Measurements from ENCODE around the gene UNC5C. TPM values are rescaled to one million over a fixed set of nuclear protein-coding genes. Genes with fewer than 3 reads are reported as not detected.

Gene UNC5C
- total RNA-seq, 1 experiment from 2014 or later: not detected

DNA sequence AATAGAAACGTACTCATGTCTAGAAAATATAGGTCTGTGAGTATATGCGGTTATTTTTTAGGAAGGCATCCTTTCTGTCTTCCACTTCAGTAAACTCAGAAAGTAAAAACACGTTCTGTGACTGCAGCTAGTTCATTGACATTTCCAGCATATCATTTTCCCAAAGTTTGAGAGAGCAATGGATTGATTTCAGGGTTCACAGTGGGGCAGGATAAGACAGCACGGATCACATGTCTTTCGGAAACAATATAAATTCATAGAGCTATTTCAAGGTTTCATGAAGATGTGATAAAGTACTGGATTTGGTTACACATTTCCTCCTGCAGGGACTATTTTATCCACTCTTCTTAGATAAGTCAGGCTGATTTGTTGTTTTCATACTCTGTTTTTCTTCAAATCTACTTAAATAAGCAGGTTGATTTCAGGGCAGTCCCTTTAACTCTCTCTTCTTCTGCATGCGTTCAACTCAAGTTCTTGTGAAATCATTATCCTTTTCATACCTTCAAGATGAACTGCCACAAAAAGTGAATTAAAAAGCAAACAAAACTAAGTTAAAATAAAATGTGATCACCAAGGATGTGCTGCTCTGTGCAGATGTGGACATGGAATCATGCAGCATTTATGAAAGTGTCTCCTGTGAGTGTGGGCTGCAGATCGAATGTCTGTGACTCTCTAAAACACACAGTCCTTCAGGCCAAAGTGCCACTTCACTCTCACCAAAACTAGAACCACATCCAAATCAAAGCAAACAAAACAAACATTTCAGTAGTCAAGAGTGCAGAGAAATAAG is 187.7 kb downstream of the UNC5C start:
- peaks cover 6% of the 10 kb centered on the region for H3K36me3 Mint-ChIP-seq (ENCODE audit: insufficient read depth, unreplicated experiment)
- Histone ChIP-seq H3K9me3 (no peaks in the 10 kb centered on the region), H3K4me3 (ENCODE audit: low read depth, low read length) (no peak overlapping the region), H3K36me3 (ENCODE audit: control insufficient read depth, insufficient read depth, low read length) (no peaks in the 10 kb centered on the region), H3K27me3 (replicated peaks; ENCODE audit: control insufficient read depth, insufficient read depth, low read length) (no peaks in the 10 kb centered on the region), H3K4me1 (peaks cover 41% of the 10 kb centered on the region)
- H3K4me3 Mint-ChIP-seq (ENCODE audit: unreplicated experiment): no peak overlapping the region
- H3K4me1 Mint-ChIP-seq (ENCODE audit: low read depth, unreplicated experiment): peaks cover 9% of the 10 kb centered on the region
- H3K27ac Mint-ChIP-seq (ENCODE audit: unreplicated experiment): no peak overlapping the region
- no peak for DNase-seq
- CTCF ChIA-PET: no interaction called here
- POLR2A ChIA-PET: no interaction called here
- TF ChIP-seq, protein P1, sequence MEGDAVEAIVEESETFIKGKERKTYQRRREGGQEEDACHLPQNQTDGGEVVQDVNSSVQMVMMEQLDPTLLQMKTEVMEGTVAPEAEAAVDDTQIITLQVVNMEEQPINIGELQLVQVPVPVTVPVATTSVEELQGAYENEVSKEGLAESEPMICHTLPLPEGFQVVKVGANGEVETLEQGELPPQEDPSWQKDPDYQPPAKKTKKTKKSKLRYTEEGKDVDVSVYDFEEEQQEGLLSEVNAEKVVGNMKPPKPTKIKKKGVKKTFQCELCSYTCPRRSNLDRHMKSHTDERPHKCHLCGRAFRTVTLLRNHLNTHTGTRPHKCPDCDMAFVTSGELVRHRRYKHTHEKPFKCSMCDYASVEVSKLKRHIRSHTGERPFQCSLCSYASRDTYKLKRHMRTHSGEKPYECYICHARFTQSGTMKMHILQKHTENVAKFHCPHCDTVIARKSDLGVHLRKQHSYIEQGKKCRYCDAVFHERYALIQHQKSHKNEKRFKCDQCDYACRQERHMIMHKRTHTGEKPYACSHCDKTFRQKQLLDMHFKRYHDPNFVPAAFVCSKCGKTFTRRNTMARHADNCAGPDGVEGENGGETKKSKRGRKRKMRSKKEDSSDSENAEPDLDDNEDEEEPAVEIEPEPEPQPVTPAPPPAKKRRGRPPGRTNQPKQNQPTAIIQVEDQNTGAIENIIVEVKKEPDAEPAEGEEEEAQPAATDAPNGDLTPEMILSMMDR (IDR thresholded peaks at IDR 0.05; ENCODE audit: insufficient read depth in 1 of 2, low read depth in 1 of 2, low read length in 1 of 2, severe bottlenecking in 1 of 2, unreplicated experiment in 1 of 2): no peak
- no TSS peak for BruUV-seq (replicated peaks)
- H3K9me3 Mint-ChIP-seq (ENCODE audit: unreplicated experiment): no peaks in the 10 kb centered on the region
- H3K27me3 Mint-ChIP-seq (ENCODE audit: insufficient read depth, unreplicated experiment): no peaks in the 10 kb centered on the region
- intact Hi-C loops (cut with micrococcal nuclease; ENCODE audit: unreplicated experiment): no loop called here

DNA sequence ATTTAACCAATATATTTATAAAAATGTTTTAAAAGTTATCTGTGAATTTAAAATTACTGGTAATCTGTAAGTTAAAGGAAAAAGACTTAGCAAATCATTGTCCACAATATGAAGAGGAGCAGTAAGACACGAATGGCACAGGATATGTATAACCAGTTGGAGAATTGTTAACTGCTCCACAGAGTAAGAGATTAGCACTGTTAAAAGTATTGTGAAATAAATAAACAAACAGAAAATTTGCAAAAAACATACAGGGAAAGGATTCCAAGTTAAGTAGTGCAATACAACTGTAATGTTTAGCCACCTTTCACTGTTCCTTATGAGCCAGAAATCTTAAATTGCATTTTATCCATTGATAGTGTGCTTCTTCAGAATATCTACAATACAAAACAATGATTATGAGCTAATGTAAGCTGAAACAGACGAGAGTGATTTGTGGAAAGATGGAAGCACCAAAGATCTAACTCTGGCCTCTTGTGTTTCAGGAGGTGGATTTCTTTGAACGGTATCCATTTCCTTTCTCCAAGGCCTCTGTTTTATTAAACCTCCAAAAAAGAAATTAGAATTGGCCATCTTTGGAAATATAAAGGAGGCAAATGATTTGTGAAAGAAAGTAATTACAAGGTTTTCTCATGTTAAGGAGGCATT is 188.4 kb downstream of the UNC5C start:
- Histone ChIP-seq H3K4me3 (ENCODE audit: low read depth, low read length) (no peak overlapping the region), H3K27me3 (replicated peaks; ENCODE audit: control insufficient read depth, insufficient read depth, low read length) (no peaks in the 10 kb centered on the region), H3K9me3 (no peaks in the 10 kb centered on the region), H3K36me3 (ENCODE audit: control insufficient read depth, insufficient read depth, low read length) (no peaks in the 10 kb centered on the region), H3K4me1 (peaks cover 41% of the 10 kb centered on the region)
- no peak overlapping the region for H3K27ac Mint-ChIP-seq (ENCODE audit: unreplicated experiment)
- CTCF ChIA-PET: no interaction called here
- POLR2A ChIA-PET: no interaction called here
- peaks cover 6% of the 10 kb centered on the region for H3K36me3 Mint-ChIP-seq (ENCODE audit: insufficient read depth, unreplicated experiment)
- H3K4me3 Mint-ChIP-seq (ENCODE audit: unreplicated experiment): no peak overlapping the region
- H3K27me3 Mint-ChIP-seq (ENCODE audit: insufficient read depth, unreplicated experiment): no peaks in the 10 kb centered on the region
- no peak for DNase-seq
- intact Hi-C loops (cut with micrococcal nuclease; ENCODE audit: unreplicated experiment): no loop called here
- H3K9me3 Mint-ChIP-seq (ENCODE audit: unreplicated experiment): no peaks in the 10 kb centered on the region
- BruUV-seq (replicated peaks): no TSS peak
- H3K4me1 Mint-ChIP-seq (ENCODE audit: low read depth, unreplicated experiment): peaks cover 9% of the 10 kb centered on the region
- TF ChIP-seq, protein P1 (IDR thresholded peaks at IDR 0.05; ENCODE audit: insufficient read depth in 1 of 2, low read depth in 1 of 2, low read length in 1 of 2, severe bottlenecking in 1 of 2, unreplicated experiment in 1 of 2): no peak

DNA sequence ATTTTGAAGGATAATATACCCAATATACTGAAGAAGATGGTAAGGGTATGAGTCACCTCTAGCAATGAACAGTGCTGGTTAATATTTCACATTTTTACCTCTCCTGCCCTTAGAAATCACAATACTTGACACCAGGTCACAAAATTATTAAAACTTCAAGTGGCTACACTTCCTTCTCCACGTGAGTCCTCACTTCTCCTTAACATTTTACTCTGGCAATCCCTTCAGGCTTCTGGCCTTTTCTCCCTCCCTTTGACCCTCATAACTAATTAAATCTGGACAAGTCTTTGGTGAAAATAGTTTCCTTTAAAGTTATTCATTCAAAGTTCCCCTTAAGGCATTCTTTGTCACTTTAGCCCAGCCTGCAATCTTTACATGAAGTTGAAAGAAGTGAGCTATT is 190.4 kb downstream of the UNC5C start:
- BruUV-seq (replicated peaks): no TSS peak
- TF ChIP-seq, protein P1 (IDR thresholded peaks at IDR 0.05; ENCODE audit: insufficient read depth in 1 of 2, low read depth in 1 of 2, low read length in 1 of 2, severe bottlenecking in 1 of 2, unreplicated experiment in 1 of 2): no peak
- peak; percentile 13 to 39 for DNase-seq
- no peaks in the 10 kb centered on the region for H3K36me3 ChIP-seq (ENCODE audit: control insufficient read depth, insufficient read depth, low read length)
- ChIA-PET CTCF (no interaction called here), POLR2A (no interaction called here)
- no peak overlapping the region for H3K27ac Mint-ChIP-seq (ENCODE audit: unreplicated experiment)
- H3K4me1 Mint-ChIP-seq (ENCODE audit: low read depth, unreplicated experiment): peaks cover 9% of the 10 kb centered on the region
- H3K36me3 Mint-ChIP-seq (ENCODE audit: insufficient read depth, unreplicated experiment): peaks cover 6% of the 10 kb centered on the region
- peaks cover 41% of the 10 kb centered on the region for H3K4me1 ChIP-seq
- H3K4me3 Mint-ChIP-seq (ENCODE audit: unreplicated experiment): no peak overlapping the region
- H3K27me3 Mint-ChIP-seq (ENCODE audit: insufficient read depth, unreplicated experiment): no peaks in the 10 kb centered on the region
- no peaks in the 10 kb centered on the region for H3K27me3 ChIP-seq (replicated peaks; ENCODE audit: control insufficient read depth, insufficient read depth, low read length)
- H3K9me3 Mint-ChIP-seq (ENCODE audit: unreplicated experiment): peaks cover 11% of the 10 kb centered on the region
- H3K9me3 ChIP-seq: no peaks in the 10 kb centered on the region
- intact Hi-C loops (cut with micrococcal nuclease; ENCODE audit: unreplicated experiment): loop anchor here (1.0 to 5.0 kb wide), 4 partner anchors 28 to 191 kb away; no protein-coding TSS in a partner anchor
- no peak overlapping the region for H3K4me3 ChIP-seq (ENCODE audit: low read depth, low read length)
